GM18511 (cell line): Measurements from ENCODE around the gene LAMA5.

Source experiments
- ATAC-seq: cut with Tn5 transposase; IDR thresholded peaks from one replicate; pipeline ENCODE4 v1.9.1; 2021; ENCODE audit warnings: mild to moderate bottlenecking, moderate library complexity; ENCODE audit not compliant: unreplicated experiment

The LAMA5 gene

GRCh38 chr20:62317167-62317655 is 49.9 kb downstream of the LAMA5 start:
- no peak for ATAC-seq

GRCh38 chr20:62316331-62317166 is 50.6 kb downstream of the LAMA5 start:
- no peak for ATAC-seq

- ATAC-seq: no peak
Observed at GRCh38 chr20:62315773-62316172, 51.3 kb downstream of the LAMA5 start.

GRCh38 chr20:62314711-62315302 is 52.3 kb downstream of the LAMA5 start:
- ATAC-seq: no peak

- ATAC-seq: no peak
Observed at GRCh38 chr20:62314339-62314638, 52.8 kb downstream of the LAMA5 start.

- no peak for ATAC-seq
Observed at GRCh38 chr20:62313460-62314338, 53.4 kb downstream of the LAMA5 start.

GRCh38 chr20:62313021-62313420 is 54.1 kb downstream of the LAMA5 start:
- no peak for ATAC-seq

- no peak for ATAC-seq
Observed at GRCh38 chr20:62312662-62312977, 54.5 kb downstream of the LAMA5 start.

- no peak for ATAC-seq
Observed at GRCh38 chr20:62311832-62312661, 55.1 kb downstream of the LAMA5 start.

GRCh38 chr20:62311150-62311549 is 56.0 kb downstream of the LAMA5 start:
- ATAC-seq: no peak

GRCh38 chr20:62310757-62311121 is 56.4 kb downstream of the LAMA5 start:
- ATAC-seq: no peak

GRCh38 chr20:62309947-62310756 is 57.0 kb downstream of the LAMA5 start:
- ATAC-seq: no peak

GRCh38 chr20:62309198-62309944 is 57.7 kb downstream of the LAMA5 start:
- no peak for ATAC-seq

GRCh38 chr20:62308102-62308822 is 58.9 kb downstream of the LAMA5 start:
- ATAC-seq: no peak

- ATAC-seq: no peak
Observed at GRCh38 chr20:62307226-62308101, 59.6 kb downstream of the LAMA5 start.

GRCh38 chr20:62306414-62307187 is 60.5 kb downstream of the LAMA5 start:
- ATAC-seq: no peak
